DOHH2 (cell line): ENCODE measurements around the gene PALLD.

Source experiments
- H3F3A ChIP-seq: fragments of 200-600 bp; sonication (generic), shearing (Covaris generic); 2 replicates; pipeline ENCODE4 v1.6.0; 2016; ENCODE audit warnings: antibody characterized with exemption, mild to moderate bottlenecking; ENCODE audit not compliant: control insufficient read depth, insufficient read depth
- H3K27ac ChIP-seq: fragments of 200-600 bp; sonication (generic); 2 replicates; pipeline ENCODE4 v1.5.1; 2014; ENCODE audit warnings: low read depth, mild to moderate bottlenecking, low read length, moderate library complexity
- H3K27me3 ChIP-seq: fragments of 200-600 bp; sonication (generic); 2 replicates; pipeline ENCODE4 v1.6.1; 2014; ENCODE audit warnings: mild to moderate bottlenecking, low read length, mixed read lengths; ENCODE audit not compliant: control insufficient read depth
- H3K36me3 ChIP-seq: fragments of 200-600 bp; sonication (generic); 2 replicates; pipeline ENCODE4 v1.6.1; 2014; ENCODE audit warnings: mild to moderate bottlenecking, low read length, moderate library complexity, mixed read lengths; ENCODE audit not compliant: control insufficient read depth
- H3K4me1 ChIP-seq: fragments of 200-600 bp; sonication (generic); 2 replicates; pipeline ENCODE4 v1.6.1; 2014; ENCODE audit warnings: mild to moderate bottlenecking, low read length, mixed read lengths; ENCODE audit not compliant: control insufficient read depth
- H3K4me2 ChIP-seq: fragments of 200-600 bp; sonication (generic); 2 replicates; pipeline ENCODE4 v1.6.0; 2014; ENCODE audit warnings: mild to moderate bottlenecking, low read length, moderate library complexity
- H3K4me3 ChIP-seq: fragments of 200-600 bp; sonication (generic); 2 replicates; pipeline ENCODE4 v1.5.1; 2014; ENCODE audit warnings: mild to moderate bottlenecking, low read length, mixed read lengths
- H3K79me2 ChIP-seq: fragments of 200-600 bp; sonication (generic); 2 replicates; pipeline ENCODE4 v1.6.1; 2014; ENCODE audit warnings: mild to moderate bottlenecking, low read length, mixed read lengths; ENCODE audit not compliant: control insufficient read depth
- H3K9me2 ChIP-seq: fragments of 200-600 bp; sonication (generic); replicated peaks from 2 replicates; pipeline ENCODE4 v1.6.1; 2014; ENCODE audit warnings: mild to moderate bottlenecking, low read length, mixed read lengths; ENCODE audit not compliant: control insufficient read depth
- H3K9me3 ChIP-seq: fragments of 200-600 bp; sonication (generic); 2 replicates; pipeline ENCODE4 v1.6.1; 2014; ENCODE audit warnings: antibody characterized with exemption, low read length, mixed read lengths; ENCODE audit not compliant: control insufficient read depth, insufficient read depth
- H4K20me1 ChIP-seq: fragments of 200-600 bp; sonication (generic); 2 replicates; pipeline ENCODE4 v1.6.0; 2014; ENCODE audit warnings: low read depth, mild to moderate bottlenecking, antibody characterized with exemption, low read length, moderate library complexity; ENCODE audit not compliant: control insufficient read depth, insufficient read depth
- EZH2phosphoT487 ChIP-seq: fragments of 200-600 bp; sonication (generic); IDR thresholded peaks from 2 replicates; pipeline ENCODE4 v1.6.1; 2017; ENCODE audit warnings: borderline replicate concordance, mild to moderate bottlenecking, antibody characterized with exemption, low read length, moderate library complexity, mixed read lengths
- TF ChIP-seq, protein P1 (sequence below): fragments of 200-600 bp; sonication (generic); IDR thresholded peaks from one replicate; pipeline ENCODE4 v1.5.1; 2014; ENCODE audit warnings: antibody characterized with exemption, mild to moderate bottlenecking, low read depth, low read length; ENCODE audit not compliant: poor library complexity, severe bottlenecking

The PALLD gene

DNA sequence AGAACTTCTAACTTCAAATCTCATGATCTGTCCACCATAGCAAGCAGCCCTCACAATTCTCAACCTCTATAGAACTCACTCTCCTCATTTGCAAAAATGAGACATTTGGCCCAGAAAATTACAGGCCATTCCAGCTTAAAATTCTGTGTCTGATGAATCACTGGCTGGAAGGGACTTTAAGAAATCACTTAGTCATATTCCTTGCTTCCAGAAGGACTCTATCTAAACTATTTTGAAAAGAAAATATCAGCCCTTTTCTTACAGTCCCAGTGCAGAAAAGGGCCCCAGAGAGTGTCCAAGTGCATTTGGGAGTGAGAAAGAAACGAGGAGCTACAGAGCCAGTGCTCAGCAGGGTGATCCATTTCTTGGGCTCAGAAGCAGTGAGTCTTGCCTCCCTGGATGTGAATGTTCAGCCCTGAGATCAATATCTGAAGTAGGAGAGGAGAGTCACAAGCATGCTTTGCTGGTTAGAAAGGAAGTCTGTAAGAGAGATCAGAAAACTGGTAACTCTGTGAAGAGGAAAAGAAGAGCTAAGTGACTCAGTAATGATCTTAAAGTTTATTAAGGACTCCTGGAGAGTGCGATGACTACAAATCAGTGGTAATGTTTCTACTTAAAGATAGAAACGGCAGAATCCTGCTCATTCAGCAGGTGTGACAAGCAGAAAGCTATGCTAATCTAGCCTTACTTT is 139.8 kb downstream of the PALLD start:
- Histone ChIP-seq H3K27ac (no peak overlapping the region), H3K27me3 (no peaks in the 10 kb centered on the region), H3K4me3 (no peak overlapping the region), H4K20me1 (no peaks in the 10 kb centered on the region), H3K79me2 (no peaks in the 10 kb centered on the region), H3K36me3 (no peaks in the 10 kb centered on the region), H3K4me1 (no peaks in the 10 kb centered on the region), H3F3A (no peaks in the 10 kb centered on the region), H3K4me2 (no peak overlapping the region), H3K9me2 (no peaks in the 10 kb centered on the region), H3K9me3 (no peaks in the 10 kb centered on the region)
- TF ChIP-seq, protein P1, sequence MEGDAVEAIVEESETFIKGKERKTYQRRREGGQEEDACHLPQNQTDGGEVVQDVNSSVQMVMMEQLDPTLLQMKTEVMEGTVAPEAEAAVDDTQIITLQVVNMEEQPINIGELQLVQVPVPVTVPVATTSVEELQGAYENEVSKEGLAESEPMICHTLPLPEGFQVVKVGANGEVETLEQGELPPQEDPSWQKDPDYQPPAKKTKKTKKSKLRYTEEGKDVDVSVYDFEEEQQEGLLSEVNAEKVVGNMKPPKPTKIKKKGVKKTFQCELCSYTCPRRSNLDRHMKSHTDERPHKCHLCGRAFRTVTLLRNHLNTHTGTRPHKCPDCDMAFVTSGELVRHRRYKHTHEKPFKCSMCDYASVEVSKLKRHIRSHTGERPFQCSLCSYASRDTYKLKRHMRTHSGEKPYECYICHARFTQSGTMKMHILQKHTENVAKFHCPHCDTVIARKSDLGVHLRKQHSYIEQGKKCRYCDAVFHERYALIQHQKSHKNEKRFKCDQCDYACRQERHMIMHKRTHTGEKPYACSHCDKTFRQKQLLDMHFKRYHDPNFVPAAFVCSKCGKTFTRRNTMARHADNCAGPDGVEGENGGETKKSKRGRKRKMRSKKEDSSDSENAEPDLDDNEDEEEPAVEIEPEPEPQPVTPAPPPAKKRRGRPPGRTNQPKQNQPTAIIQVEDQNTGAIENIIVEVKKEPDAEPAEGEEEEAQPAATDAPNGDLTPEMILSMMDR = no peak
- no peak for TF ChIP-seq EZH2phosphoT487

GRCh38 chr4:168637872-168638756 is 141.3 kb downstream of the PALLD start:
- Histone ChIP-seq H3K36me3 (no peaks in the 10 kb centered on the region), H3K4me2 (no peak overlapping the region), H3K79me2 (no peaks in the 10 kb centered on the region), H3K27ac (no peak overlapping the region), H3K27me3 (no peaks in the 10 kb centered on the region), H3K9me2 (no peaks in the 10 kb centered on the region), H4K20me1 (no peaks in the 10 kb centered on the region), H3F3A (no peaks in the 10 kb centered on the region), H3K9me3 (no peaks in the 10 kb centered on the region), H3K4me1 (no peaks in the 10 kb centered on the region), H3K4me3 (no peak overlapping the region)
- TF ChIP-seq EZH2phosphoT487 = no peak
- TF ChIP-seq, protein P1 = no peak

GRCh38 chr4:168639914-168640313 is 143.1 kb downstream of the PALLD start:
- H3K79me2 ChIP-seq = no peaks in the 10 kb centered on the region

More at GRCh38 chr4:168639914-168640313, 143.1 kb downstream of the PALLD start:
- Histone ChIP-seq H3K9me2 (no peaks in the 10 kb centered on the region), H3K9me3 (no peaks in the 10 kb centered on the region), H3F3A (no peaks in the 10 kb centered on the region), H3K27me3 (no peaks in the 10 kb centered on the region), H4K20me1 (no peaks in the 10 kb centered on the region), H3K27ac (no peak overlapping the region), H3K36me3 (no peaks in the 10 kb centered on the region), H3K4me2 (no peak overlapping the region), H3K4me3 (no peak overlapping the region), H3K4me1 (no peaks in the 10 kb centered on the region)
- TF ChIP-seq EZH2phosphoT487 = no peak
- TF ChIP-seq, protein P1 = no peak
